ENCODE results near the gene PLXNA4.

PLXNA4 gene

DNA sequence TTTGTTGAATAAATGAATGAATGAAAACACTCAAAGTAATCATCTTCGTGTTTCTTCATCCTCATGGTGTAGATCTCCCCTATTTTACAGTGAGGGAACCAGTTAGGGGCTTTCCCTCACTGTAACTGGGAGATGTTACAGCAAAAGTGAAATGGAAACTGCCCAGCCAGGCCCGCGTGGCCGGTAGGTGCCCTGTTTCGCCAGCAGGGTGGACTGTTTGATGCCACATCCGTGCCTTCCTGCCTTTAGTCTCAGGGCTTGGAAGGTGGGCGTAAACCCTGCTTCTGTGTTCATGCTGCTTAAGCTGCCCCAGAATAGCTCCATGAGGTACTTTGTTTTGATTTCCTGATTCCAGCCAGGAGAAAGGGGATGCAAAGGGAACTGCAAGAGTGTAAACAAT is 268.8 kb downstream of the PLXNA4 start:
- peak; percentile 12 for DNase-seq

DNA sequence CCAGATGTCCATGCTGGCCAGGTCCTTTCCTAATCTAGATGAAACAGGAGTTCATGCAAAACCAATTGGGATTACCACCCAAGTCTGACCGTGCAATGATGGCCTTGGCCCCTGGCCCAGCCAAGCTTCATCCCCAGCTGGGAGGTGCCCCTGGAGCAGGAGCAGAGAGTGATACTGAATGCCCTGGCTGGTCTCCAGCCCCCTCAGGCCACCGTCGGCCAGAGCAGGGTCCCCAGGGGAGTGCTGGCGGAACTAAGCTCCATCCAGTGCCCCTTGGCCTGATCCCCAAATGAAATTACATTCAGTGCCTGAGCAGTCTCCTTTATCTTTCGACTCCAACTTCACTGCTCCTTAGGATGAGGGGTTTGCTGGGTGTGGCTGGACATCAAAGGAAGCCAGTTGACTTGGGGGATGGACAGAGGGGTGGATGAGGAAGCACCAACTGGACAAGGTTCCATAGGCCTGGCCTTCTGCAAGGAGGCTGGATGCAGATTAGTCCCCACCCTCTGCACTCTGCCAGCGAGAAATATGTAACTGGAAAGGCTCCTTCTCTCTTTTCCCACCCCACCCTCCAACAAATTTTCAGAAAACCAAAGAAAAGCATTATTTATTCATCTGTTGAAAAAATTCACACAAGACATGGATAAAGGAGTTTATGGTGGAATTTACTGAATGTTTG is 275.5 kb downstream of the PLXNA4 start:
- no peak for DNase-seq

DNA sequence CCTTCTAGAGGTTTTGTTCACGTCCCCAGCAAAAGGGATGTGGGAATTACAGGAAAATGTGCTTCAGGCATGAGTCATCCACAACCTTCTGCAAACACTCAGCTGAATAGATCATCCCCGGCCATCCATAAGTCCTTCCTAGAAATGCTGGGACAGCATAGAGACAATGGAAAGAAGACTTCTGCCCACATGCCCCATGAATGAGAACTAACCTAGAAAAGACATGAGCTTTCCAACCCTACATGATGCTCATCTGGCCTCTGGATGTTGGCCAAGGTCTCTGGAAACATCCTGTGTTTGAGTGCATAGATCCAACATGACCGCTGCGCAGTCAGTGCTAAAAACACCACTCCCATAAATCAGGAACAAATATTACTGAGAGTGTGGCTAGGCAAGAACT is 277.5 kb downstream of the PLXNA4 start:
- DNase-seq = peak; percentile 55

DNA sequence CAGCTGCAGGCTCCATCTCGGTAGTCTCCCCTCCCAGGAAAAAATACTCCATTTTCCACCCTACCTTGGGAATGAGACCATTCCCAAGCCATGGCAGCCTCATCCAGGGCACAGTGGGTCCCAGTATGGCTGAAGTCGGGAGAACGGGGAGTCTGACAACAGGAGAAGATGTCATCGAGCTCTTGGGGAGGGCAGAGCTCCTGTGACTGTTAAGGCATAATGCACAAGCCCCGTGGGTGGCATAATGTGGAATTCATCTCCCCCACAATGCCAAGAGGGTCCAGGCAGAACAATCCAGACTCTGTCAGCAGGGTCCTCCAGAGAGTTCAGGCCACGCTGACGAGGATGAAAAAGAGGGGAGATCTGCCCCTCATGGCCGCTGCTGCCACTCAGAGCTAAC is 279.4 kb downstream of the PLXNA4 start:
- no peak for DNase-seq

DNA sequence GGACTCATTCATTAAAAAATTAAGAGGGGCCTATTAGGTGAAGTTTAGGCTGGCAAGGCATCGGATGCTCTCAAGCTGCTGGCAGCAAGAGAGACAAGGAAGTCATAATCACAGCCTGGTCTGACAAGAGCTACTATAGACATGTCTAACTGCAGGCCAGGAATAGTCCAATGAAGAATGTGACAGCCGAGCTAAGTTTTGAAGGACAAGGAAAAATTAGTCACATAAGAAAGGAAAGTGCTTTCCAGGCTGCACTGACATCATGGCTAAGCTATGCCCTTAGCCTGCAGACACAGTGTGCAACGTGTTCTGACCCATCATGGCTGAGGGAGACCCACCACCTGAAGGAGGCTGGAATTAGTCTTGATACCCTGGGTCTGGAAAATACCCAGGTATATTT is 281.1 kb downstream of the PLXNA4 start:
- DNase-seq = no peak

- DNase-seq = no peak
Measured at GRCh38 chr7:132292803-132293202, 283.5 kb downstream of the PLXNA4 start.

DNA sequence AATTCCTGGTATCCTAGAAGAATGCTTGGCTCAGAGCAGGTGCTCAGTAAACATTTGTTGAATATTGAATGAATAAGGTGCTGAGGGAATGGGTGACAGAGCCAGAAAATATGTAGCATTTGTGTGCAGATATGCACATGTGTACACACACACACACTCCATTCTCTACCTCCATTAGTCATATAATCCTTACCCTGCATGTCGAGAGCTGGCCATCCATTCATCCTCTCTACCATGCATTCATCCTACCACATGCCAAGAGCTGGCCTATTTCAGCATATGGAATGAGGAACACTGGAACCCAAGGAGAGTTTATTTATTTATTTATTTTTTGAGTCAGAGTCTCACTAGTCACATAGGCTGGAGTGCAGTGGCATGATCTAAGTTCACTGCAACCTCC is 284.8 kb downstream of the PLXNA4 start:
- DNase-seq = no peak

DNA sequence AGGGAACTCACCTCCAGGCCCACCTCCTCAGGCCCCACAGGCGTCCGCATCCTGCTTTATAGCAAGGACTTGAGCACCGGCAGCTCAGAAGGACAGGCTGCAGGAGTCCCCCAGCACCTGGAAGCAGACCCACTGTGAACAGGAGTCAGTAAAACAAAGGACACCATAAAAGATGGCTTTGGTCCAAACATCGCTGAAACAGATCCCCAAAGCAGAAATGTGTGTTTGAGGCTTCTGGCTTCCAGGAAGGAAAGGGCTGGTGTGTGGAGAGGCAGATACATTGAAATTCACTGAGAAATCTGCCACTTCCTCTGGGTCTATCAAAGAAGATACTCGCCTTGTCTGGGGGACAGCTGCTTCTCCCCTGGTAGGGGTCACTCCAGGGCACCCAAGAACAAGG is 286.2 kb downstream of the PLXNA4 start:
- DNase-seq = peak; percentile 49

- no peak for DNase-seq
Measured at GRCh38 chr7:132286836-132287235, 289.4 kb downstream of the PLXNA4 start.

DNA sequence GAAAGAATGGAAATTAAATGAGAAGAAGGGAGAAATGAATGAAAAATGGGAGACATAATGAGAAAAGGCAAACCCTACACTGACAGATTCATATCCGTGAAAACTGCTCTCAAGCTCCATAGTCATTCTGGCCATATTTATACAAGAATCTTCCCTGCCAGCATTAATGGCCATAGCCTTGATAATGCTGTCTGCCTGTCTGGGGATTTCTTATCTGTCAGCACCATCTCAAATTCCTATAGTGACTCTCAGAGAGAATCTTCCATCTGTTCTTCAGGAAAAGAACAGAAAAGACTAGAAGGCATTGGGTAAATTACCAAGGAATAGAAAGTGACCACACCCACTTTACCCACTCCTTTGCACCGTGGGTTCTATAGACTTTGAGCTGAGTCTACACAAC is 295.9 kb downstream of the PLXNA4 start:
- no peak for DNase-seq

DNA sequence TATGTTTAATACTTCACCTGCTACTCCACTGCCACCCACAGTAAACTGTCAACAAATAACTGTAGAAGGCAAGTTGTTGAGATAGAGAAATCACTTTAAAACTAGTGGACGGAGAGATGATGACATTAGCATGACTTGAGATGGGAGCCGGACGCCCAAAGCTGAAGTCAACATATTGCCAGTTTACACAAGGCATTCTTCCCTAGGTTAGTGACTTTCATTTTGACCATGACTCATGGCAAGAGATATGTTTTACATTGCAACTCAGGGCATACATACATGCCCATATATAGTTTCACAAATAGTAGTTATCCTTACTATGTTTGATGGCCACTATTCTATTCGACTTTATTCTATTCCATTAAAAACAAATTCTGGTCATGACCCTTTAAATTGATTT is 296.6 kb downstream of the PLXNA4 start:
- no peak for DNase-seq

- DNase-seq = no peak
Measured at GRCh38 chr7:132276976-132277725, 299.1 kb downstream of the PLXNA4 start.

- peak; percentile 35 for DNase-seq
Measured at GRCh38 chr7:132276234-132276630, 300.0 kb downstream of the PLXNA4 start.

DNA sequence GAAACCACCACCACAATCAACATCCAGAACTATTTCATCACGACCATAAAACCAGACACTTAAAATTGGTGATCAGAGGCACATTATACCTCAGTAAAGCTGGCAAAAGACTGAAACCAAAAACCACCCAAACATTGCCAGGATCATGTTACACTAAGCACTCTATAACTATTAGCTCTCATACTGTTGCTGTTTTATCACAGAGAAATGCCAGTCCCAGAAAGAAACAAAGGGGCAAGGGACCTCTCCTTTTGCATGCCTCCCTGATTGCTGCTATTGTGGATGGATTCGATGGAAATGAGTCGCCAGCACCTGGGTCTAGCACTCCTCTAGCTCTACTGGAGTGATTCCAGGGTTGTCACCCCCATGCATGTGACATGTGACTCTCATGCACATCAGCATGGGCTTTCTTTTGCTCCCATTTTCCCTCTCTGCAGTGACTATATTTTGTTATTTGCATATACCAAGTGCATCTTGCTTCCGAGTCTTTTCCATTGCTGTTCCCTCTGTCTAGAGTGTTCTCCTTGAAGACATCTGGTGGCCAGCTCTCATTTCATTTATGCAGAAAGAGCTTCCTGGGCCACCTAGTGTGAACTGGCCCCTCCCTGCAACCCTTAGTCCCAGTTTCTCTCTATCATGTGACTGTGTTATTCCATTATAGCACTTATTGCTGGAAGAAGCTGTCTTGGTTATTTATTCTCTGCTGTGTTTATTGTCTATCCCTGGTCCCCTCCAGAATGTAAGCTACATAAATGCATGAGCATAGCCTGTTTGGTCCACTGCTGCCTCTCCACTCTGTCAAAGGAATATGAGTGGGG is 300.6 kb downstream of the PLXNA4 start:
- DNase-seq = peak; percentile 59

DNA sequence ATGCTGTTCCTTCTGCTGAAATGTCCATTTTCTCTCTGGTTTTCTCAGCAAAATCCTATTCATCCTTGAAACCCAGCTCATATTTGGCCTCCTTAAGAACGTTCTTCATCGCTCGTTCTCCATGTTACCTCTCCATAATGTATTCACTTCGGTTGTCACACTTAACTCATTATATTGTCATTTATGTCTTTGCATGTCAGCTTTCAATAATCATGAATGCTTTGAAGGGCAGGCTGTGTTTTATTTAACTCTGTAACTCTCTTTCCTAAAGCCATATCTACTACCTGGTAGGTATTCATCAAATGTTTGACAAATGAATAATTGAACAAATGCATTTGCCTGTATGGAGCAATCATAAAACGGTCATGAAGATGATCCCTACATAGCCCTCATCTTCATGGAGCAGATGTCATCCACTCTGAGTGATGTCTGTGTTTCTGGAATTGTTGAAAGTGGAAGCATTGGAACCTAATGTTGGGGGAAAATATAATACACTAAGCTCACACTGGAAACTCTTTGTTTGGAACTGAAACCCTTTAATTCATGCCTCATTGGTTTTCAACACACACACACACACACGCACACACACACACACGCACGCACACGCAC is 303.4 kb downstream of the PLXNA4 start:
- no peak for DNase-seq

DNA sequence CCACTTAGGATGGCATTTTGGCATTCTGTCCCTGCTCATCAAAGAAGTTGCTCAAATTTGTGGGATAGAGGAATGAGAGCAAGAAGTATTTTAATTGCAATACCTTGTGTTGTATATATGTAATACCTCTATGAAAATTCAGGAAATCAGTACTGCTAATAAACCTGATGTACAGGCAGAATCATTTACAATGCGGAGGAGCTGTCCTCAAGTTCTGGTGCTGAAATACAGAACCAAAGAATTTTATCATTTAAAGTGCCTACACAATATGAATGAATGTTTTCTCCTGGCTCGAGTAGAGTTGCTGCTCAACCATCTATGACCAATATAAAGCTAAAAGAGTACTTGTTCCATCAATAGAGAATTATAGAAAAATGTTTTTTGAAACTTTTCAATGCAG is 305.8 kb downstream of the PLXNA4 start:
- DNase-seq = no peak

DNA sequence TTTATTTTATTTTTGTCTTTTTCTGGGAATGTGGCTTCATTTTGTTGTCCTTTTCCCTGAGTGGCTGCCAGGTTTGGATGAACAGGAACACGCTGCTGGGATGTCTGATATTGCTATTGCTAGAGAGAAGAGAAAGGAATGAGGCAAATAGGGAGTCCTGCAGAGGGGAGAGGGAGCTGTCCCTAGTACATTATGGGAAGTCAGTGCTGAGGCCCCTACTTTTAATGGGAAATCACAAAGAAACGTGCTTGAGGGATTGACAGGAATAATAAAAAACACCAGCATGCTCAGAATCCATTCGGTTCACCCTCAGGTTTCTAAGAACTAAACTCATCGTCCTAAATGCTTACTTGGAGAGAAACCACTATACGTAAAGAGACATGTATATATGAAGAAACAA is 306.6 kb downstream of the PLXNA4 start:
- DNase-seq = no peak

- no peak for DNase-seq
Measured at GRCh38 chr7:132263151-132263550, 313.1 kb downstream of the PLXNA4 start.

DNA sequence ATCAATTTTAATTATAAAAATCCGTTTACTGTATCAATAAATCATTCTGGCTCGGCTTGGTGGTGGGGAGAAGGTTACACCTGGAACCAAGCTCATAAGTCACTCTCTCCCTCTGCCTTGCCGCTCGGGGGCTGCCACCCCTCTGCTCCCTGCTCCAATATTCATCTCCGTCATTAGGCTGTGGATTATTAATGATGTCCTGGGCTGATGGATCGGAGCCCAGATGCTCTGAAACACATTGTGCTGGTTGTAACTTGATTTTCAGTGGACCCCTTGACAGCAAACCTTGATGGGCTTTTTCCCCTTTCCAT is 314.2 kb downstream of the PLXNA4 start:
- no peak for DNase-seq

GRCh38 chr7:132261327-132262159 is 314.7 kb downstream of the PLXNA4 start:
- DNase-seq = no peak

DNA sequence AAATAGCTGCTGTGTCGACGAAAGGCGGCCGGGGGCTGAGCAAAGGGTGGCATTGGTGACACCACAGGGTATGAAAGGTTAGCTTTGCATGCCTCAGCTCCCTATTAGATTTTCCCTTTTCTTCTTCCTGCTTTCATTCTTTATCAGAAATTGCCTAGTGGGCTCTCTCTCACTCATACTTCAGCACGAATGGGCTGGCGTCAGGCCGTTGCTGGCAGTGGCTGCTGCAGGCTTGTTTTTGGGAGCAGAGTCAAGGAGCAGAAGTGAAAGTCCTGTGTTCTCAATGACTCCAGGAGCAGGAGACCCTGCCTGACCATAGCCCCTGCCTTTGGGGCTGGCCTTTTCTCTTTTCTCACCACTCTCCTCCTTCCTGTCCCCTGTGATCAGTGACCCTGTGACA is 318.0 kb downstream of the PLXNA4 start:
- DNase-seq = no peak

DNA sequence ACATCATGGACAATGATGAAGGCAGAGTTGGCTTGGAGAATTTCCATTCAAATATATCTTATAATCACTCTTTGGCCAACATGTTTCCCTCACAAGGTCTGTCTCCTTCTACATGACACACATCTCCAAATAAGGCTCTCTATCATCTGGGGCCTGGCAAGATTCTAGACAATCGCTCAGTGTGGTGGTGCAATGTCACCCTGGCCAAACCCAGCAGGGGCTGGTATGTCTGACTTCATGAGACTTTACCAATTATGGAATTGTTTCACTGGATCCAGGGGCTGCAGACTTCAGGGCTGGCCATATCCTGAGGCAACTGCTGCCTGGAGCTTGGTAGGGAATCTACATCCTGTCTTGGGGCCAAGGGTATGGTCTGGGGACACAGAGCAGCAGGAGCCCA is 319.0 kb downstream of the PLXNA4 start:
- DNase-seq = no peak

GRCh38 chr7:132256721-132257212 is 319.5 kb downstream of the PLXNA4 start:
- DNase-seq = no peak

All from NCI-H345 (cell line).